ENCODE results near the gene MS4A6E.
"Not testable (repeated sequence)": the region's sequence is repeated elsewhere in the genome, so short reads cannot be mapped to it uniquely, and the experiment has no call there.

The MS4A6E gene, protein sequence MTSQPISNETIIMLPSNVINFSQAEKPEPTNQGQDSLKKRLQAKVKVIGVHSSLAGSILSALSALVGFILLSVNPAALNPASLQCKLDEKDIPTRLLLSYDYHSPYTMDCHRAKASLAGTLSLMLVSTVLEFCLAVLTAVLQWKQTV

DNA sequence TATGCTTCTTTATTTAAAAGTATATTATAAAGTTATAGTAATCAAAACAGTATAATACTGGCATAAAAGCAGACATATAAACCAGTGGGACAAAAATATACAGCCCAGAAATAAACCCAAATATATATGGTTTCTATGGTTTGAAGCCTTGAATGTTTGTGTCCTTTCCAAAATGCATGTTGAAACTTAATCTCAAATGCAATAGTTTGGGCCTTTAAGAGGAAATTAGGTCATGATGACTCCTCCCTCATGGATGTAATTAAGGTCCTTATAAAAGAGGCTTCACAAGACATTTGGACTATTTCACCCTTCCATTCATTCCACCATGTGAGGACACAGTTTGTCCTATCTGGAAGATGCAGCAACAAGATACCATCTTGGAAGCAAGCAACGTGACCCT is at the start of gene MS4A6E:
MS4A6E (plus strand) TSS at position 301 of the 400 bp plus-strand sequence. CDS start 7,641 bp downstream, outside the sequence.
- Histone ChIP-seq H3K9me3 (ENCODE audit: control insufficient read depth, insufficient read depth, low read length) (no peaks in the 10 kb centered on the region), H3K27me3 (ENCODE audit: control insufficient read depth, insufficient read depth, low read length) (no peaks in the 10 kb centered on the region), H3K4me3 (ENCODE audit: low read depth, low read length) (no peak within 1 kb of the TSS), H3K4me1 (ENCODE audit: control insufficient read depth, insufficient read depth, low read length) (no peaks in the 10 kb centered on the region), H3K9ac (ENCODE audit: low read depth, low read length) (no peak within 1 kb of the TSS), H3K36me3 (ENCODE audit: control insufficient read depth, insufficient read depth, low read length) (no peaks in the 10 kb centered on the region)

DNA sequence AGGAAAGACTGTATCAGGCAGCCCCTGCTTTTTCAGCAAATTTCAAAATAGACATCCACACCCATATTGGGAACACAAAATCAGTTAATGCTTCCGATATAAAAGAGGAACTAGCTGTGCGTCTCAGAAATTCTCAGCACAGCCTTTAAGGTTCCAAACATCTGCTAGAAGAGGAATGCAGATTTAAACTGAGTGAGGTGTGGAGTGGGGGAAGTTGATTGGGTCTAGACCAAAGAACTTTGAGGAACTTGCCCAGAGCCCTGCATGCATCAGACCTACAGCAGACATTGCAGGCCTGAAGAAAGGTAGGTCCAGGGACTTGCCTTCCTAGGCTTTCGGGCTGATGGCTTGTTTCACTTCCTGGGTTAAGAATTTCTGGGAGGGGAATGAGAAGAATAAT is 46.6 kb upstream of the MS4A6E start, which contains the start of gene MS4A4A:
MS4A4A (plus strand) TSS at position 255 of the 400 bp plus-strand sequence; CDS start at position 265, 10 bp downstream.
- Histone ChIP-seq H3K4me1 (ENCODE audit: control insufficient read depth, insufficient read depth, low read length) (no peaks in the 10 kb centered on the region), H3K27me3 (ENCODE audit: control insufficient read depth, insufficient read depth, low read length) (no peaks in the 10 kb centered on the region), H3K36me3 (ENCODE audit: control insufficient read depth, insufficient read depth, low read length) (no peaks in the 10 kb centered on the region), H3K9ac (ENCODE audit: low read depth, low read length) (no peak within 1 kb of the TSS), H3K9me3 (ENCODE audit: control insufficient read depth, insufficient read depth, low read length) (no peaks in the 10 kb centered on the region), H3K4me3 (ENCODE audit: low read depth, low read length) (no peak within 1 kb of the TSS)

DNA sequence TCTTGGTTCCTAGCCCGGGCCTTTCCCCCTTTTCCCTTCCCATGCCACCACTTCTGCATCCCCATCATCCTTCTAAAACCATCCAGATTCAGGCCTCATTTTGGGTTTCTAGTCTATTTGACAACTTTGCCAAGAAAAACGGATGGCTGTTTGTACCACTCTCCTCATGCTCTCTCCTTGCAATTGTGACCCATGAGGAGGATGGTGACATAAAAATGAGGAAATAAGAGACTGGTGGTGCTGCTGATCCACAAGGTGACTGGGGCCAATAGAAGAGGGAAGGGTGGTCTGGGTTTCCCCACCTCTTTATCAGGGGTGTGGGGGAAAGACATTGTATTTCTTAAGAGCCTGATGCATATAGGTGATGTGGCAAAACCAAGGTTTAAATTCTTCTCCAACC is 45.6 kb upstream of the MS4A6E start:
- H3K4me3 ChIP-seq (ENCODE audit: low read depth, low read length): no peak overlapping the region
- H3K9ac ChIP-seq (ENCODE audit: low read depth, low read length): no peak overlapping the region
- no peaks in the 10 kb centered on the region for H3K27me3 ChIP-seq (ENCODE audit: control insufficient read depth, insufficient read depth, low read length)
- no peaks in the 10 kb centered on the region for H3K9me3 ChIP-seq (ENCODE audit: control insufficient read depth, insufficient read depth, low read length)
- H3K36me3 ChIP-seq (ENCODE audit: control insufficient read depth, insufficient read depth, low read length): no peaks in the 10 kb centered on the region
- no peaks in the 10 kb centered on the region for H3K4me1 ChIP-seq (ENCODE audit: control insufficient read depth, insufficient read depth, low read length)

DNA sequence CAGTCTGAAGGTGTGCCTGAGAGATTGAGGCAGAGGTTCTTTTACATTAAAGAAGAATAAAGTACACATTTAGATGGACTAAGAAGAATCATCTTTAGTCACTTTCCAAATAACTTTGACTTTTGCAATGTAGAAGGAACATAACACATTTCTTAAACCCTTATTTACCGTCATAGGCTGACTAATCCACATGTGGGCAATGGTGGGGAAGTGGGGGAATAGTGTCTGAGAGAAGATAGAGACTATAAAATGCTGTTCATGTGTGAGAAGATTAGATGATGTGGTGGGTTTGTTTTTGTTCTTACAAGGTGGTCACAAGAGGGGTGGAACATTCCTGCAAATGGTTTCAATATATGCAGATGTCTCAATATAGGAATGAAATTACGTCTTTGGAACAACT is 44.8 kb upstream of the MS4A6E start:
- Histone ChIP-seq H3K9me3 (ENCODE audit: control insufficient read depth, insufficient read depth, low read length) (no peaks in the 10 kb centered on the region), H3K36me3 (ENCODE audit: control insufficient read depth, insufficient read depth, low read length) (no peaks in the 10 kb centered on the region), H3K27me3 (ENCODE audit: control insufficient read depth, insufficient read depth, low read length) (no peaks in the 10 kb centered on the region), H3K4me3 (ENCODE audit: low read depth, low read length) (no peak overlapping the region), H3K4me1 (ENCODE audit: control insufficient read depth, insufficient read depth, low read length) (no peaks in the 10 kb centered on the region), H3K9ac (ENCODE audit: low read depth, low read length) (no peak overlapping the region)

DNA sequence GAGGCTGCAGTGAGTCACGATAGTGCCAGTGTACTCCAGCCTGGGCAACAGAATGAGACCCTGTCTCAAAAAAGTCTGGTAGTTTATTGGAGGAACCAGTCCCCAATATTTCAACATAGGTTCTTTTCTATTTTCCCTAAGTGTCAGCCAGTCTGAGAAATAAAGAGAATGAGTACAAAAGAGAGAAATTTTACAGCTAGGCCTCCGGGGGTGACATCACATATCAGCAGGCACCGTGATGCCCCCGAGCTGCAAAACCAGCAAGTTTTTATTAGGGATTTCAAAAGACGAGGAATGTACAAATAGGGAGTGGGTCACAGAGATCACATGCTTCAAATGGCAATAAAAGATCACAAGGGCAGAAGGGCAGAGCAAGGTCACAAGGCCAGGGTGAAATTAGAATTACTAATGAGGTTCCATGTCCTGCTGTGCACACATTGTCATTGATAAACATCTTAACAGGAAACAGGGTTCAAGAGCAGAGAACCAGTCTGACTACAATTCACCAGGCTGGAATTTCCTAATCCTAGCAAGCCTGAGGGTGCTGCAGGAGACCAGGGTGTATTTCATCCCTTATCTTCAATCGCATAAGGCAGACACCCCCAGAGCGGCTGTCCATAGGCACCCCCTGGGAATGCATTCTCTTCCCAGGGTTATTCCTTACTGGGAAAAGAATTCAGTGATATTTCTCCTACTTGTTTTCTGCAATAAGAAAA is 41.5 kb upstream of the MS4A6E start:
- not testable (repeated sequence) for H3K4me1 ChIP-seq (ENCODE audit: control insufficient read depth, insufficient read depth, low read length); H3K4me3 ChIP-seq (ENCODE audit: low read depth, low read length); H3K27me3 ChIP-seq (ENCODE audit: control insufficient read depth, insufficient read depth, low read length); H3K36me3 ChIP-seq (ENCODE audit: control insufficient read depth, insufficient read depth, low read length); H3K9ac ChIP-seq (ENCODE audit: low read depth, low read length); H3K9me3 ChIP-seq (ENCODE audit: control insufficient read depth, insufficient read depth, low read length)

DNA sequence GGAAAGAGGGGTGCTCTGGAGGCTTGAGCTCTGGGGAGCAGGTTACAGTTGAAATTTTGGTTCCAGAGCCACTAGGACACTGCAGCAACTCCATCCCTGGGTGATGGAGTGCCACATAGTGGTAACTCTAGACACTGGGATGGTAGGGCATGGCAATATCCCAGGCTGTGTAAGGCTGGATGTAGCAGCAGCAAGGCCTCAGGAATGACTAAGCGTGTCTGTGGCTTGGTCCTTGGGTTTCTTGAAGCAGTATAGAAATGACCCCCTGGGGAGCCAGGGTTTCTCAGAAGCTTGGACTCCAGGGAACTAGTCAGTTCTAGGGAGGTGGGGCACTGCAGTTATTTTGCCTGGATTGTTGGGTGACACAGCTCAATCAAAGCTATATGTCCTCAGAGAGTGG is 38.5 kb upstream of the MS4A6E start:
- no peak overlapping the region for H3K9ac ChIP-seq (ENCODE audit: low read depth, low read length)
- no peaks in the 10 kb centered on the region for H3K4me1 ChIP-seq (ENCODE audit: control insufficient read depth, insufficient read depth, low read length)
- no peaks in the 10 kb centered on the region for H3K36me3 ChIP-seq (ENCODE audit: control insufficient read depth, insufficient read depth, low read length)
- peaks cover 5% of the 10 kb centered on the region for H3K9me3 ChIP-seq (ENCODE audit: control insufficient read depth, insufficient read depth, low read length)
- no peaks in the 10 kb centered on the region for H3K27me3 ChIP-seq (ENCODE audit: control insufficient read depth, insufficient read depth, low read length)
- H3K4me3 ChIP-seq (ENCODE audit: low read depth, low read length): no peak overlapping the region

DNA sequence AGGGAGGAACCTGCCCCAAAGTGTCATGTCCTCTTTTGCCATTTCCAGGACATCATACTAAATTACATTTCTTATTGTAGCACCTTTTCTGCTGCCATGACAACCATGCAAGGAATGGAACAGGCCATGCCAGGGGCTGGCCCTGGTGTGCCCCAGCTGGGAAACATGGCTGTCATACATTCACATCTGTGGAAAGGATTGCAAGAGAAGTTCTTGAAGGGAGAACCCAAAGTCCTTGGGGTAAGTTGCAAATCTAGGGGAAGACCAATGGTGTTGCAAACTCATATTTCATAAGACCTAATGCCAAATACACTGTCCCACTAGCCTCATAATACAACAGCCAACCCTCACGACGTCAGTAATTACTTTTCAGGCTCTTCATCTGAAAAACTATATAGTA is 34.9 kb upstream of the MS4A6E start:
- H3K4me1 ChIP-seq (ENCODE audit: control insufficient read depth, insufficient read depth, low read length): no peaks in the 10 kb centered on the region
- H3K9me3 ChIP-seq (ENCODE audit: control insufficient read depth, insufficient read depth, low read length): peaks cover 5% of the 10 kb centered on the region
- H3K36me3 ChIP-seq (ENCODE audit: control insufficient read depth, insufficient read depth, low read length): no peaks in the 10 kb centered on the region
- no peak overlapping the region for H3K4me3 ChIP-seq (ENCODE audit: low read depth, low read length)
- no peaks in the 10 kb centered on the region for H3K27me3 ChIP-seq (ENCODE audit: control insufficient read depth, insufficient read depth, low read length)
- no peak overlapping the region for H3K9ac ChIP-seq (ENCODE audit: low read depth, low read length)

DNA sequence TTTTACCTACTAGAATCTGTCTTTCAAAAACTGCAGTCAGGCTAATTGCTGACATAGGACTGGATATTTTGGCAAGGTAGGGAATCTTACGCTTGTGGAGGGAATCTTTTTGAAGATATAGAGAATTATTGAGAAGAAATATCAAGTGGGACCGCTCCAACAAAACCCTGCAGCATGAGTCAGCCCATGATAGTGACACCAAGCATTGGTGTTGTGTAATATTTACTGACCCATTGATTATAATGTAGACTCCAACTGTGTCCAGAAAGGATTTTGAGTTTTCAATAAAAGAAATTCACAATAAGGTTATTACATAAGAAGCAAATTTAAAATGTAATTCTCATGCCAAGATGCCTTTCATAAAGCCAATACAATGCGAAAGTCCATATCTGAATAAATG is 25.9 kb upstream of the MS4A6E start:
- Histone ChIP-seq H3K27me3 (ENCODE audit: control insufficient read depth, insufficient read depth, low read length) (no peaks in the 10 kb centered on the region), H3K9ac (ENCODE audit: low read depth, low read length) (no peak overlapping the region), H3K4me1 (ENCODE audit: control insufficient read depth, insufficient read depth, low read length) (no peaks in the 10 kb centered on the region), H3K4me3 (ENCODE audit: low read depth, low read length) (no peak overlapping the region), H3K36me3 (ENCODE audit: control insufficient read depth, insufficient read depth, low read length) (no peaks in the 10 kb centered on the region), H3K9me3 (ENCODE audit: control insufficient read depth, insufficient read depth, low read length) (no peaks in the 10 kb centered on the region)

DNA sequence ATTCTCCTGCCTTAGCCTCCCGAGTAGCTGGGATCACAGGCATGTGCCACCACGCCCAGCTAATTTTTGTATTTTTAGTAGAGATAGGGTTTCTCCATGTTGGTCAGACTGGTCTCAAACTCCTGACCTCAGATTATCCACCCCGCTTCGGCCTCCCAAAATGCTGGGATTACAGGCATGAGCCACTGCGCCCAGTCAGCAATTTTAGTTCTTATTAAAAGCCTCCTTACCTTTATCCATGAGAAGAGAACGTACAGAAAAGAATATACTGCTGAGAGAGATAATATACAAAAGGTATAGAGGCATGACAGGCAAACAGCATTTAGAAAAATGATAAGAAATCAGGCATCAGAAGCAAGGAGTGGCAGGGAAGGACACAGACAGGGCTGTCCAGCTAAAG is 25.2 kb upstream of the MS4A6E start:
- H3K9me3 ChIP-seq (ENCODE audit: control insufficient read depth, insufficient read depth, low read length); H3K36me3 ChIP-seq (ENCODE audit: control insufficient read depth, insufficient read depth, low read length); H3K4me3 ChIP-seq (ENCODE audit: low read depth, low read length); H3K27me3 ChIP-seq (ENCODE audit: control insufficient read depth, insufficient read depth, low read length); H3K9ac ChIP-seq (ENCODE audit: low read depth, low read length); H3K4me1 ChIP-seq (ENCODE audit: control insufficient read depth, insufficient read depth, low read length): not testable (repeated sequence)

DNA sequence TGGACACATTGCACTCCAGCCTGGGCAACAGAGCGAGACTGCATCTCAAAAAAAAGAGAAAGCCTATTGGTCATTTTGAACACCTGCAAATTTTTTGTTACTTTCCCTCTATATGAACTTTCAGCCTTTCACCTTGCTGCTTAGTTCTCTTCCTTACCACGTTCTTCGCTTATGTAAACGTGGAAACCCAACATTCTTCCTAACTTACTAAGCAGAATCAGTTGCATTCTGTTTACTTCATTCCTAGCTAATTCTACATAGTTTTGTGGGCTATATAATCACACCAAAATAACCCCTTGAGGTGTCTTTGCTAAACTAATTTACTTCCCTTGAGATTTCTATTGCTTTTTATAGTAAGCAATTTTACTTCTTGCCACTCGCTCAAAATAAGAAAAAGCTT is 23.4 kb upstream of the MS4A6E start:
- no peaks in the 10 kb centered on the region for H3K4me1 ChIP-seq (ENCODE audit: control insufficient read depth, insufficient read depth, low read length)
- no peak overlapping the region for H3K4me3 ChIP-seq (ENCODE audit: low read depth, low read length)
- no peaks in the 10 kb centered on the region for H3K36me3 ChIP-seq (ENCODE audit: control insufficient read depth, insufficient read depth, low read length)
- H3K9me3 ChIP-seq (ENCODE audit: control insufficient read depth, insufficient read depth, low read length): no peaks in the 10 kb centered on the region
- H3K9ac ChIP-seq (ENCODE audit: low read depth, low read length): no peak overlapping the region
- H3K27me3 ChIP-seq (ENCODE audit: control insufficient read depth, insufficient read depth, low read length): no peaks in the 10 kb centered on the region

DNA sequence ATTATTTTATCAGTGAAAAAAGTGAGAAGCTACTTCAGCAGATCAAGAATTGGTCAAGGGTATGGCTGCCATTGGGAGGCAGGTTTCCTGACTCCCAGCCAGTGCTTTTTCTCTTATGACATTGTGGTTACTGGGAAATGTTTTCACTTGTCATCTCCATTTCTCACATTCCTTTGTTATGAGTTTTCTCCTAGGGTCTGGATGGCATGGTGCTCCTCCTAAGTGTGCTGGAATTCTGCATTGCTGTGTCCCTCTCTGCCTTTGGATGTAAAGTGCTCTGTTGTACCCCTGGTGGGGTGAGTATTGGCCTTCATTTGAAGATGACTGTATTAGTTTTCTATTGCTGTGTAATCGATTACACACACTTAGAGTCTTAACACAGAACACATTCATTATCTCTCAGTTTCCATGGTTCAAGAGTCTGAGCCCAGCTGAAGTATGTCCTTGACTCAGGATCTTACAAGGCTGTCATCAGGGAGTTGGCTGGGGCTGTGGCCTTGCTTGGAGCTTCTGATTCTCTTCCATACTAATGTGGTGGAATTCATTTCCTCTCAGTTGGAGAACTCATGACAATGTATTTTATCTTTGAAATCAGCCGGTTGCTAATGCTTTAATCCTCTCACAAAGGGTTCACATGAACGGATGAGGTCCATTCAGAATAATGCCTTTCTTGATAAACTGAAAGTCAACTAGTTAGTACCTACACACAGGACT is 21.0 kb upstream of the MS4A6E start:
- H3K4me1 ChIP-seq (ENCODE audit: control insufficient read depth, insufficient read depth, low read length): no peaks in the 10 kb centered on the region
- no peaks in the 10 kb centered on the region for H3K36me3 ChIP-seq (ENCODE audit: control insufficient read depth, insufficient read depth, low read length)
- H3K9me3 ChIP-seq (ENCODE audit: control insufficient read depth, insufficient read depth, low read length): no peaks in the 10 kb centered on the region
- H3K9ac ChIP-seq (ENCODE audit: low read depth, low read length): no peak overlapping the region
- H3K27me3 ChIP-seq (ENCODE audit: control insufficient read depth, insufficient read depth, low read length): no peaks in the 10 kb centered on the region
- no peak overlapping the region for H3K4me3 ChIP-seq (ENCODE audit: low read depth, low read length)
